ENCODE measurements around the gene GIGYF1. TPM values are rescaled to one million over a fixed set of nuclear protein-coding genes. Genes with fewer than 3 reads are reported as not detected.
A peak's percentile ranks its signal among the peaks of the same experiment; 100 is the strongest.

Gene GIGYF1
- total RNA-seq, 2 donors from 2014 or later: 23.1 to 25.8 TPM

DNA sequence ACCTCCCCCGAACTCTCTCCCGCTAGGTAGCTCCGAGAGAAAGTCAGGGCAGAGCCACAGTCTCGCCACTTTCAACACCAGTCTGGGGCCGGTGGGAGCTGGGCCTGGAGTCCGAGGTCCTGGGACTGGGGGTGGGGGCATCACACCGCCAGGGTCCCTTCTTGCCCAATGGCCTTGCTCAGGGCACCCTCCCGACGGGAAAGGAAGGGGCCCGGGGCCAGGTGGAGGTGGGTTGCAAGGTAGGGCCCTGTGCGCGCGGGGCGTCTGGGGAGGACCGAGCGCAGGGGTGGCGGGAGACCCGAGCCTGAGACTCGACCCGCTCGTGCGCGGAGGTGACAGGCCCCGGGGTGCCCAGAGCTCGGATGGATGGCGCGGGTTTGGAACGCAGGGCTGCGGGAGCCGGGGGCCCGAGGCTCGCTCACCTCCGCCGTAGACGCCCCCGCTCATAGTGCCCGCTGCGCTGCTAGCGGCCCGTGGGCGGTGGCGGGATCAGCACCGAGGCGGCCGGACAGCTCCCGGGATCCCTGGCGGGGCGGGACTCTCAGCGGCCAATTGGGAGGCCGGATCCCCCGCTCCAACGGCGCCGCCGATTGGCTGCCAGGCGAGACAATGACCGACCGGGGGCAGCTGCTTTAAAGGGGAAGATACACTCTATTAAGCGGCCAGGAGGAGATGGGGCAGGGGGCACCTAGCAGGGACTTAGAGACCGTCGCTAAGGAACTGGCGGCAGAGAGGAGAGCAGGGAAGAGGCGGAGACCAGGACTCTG lies 38.0 kb downstream of the GIGYF1 start, which contains the start of gene ACTL6B:
ACTL6B (minus strand) TSS at position 541 of the 767 bp plus-strand sequence; CDS start at position 447, 94 bp downstream.
- peak; percentile 90 for DNase-seq (ENCODE audit: low spot score)
- intact Hi-C loops (cut with DNase I): no loop called here

- no peak for DNase-seq (ENCODE audit: low spot score)
- intact Hi-C loops (cut with DNase I): no loop called here
These were observed 38.9 kb downstream of the GIGYF1 start for GRCh38 chr7:100654908-100655831.

- no peak for DNase-seq (ENCODE audit: low spot score)
- intact Hi-C loops (cut with DNase I): no loop called here
These were observed 44.1 kb downstream of the GIGYF1 start for GRCh38 chr7:100649826-100650565.

DNA sequence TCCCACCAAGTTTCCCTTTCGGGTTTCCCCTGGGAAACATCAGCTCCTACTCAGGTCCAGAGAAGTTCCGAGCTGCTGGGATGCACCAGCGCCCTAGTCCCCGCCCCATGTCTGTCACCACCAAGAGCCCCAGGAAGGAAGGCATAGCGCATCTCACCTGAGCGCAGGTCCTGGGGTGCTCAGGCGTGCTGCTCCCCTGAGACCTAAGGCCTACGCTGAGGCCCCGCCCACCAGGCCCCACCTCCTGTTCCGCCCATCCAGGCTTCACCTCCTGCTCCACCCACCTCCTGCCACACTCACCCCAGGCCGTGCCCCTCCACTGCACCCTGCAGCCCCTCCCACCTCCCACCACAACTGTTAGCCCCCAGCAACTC lies 51.5 kb downstream of the GIGYF1 start:
- DNase-seq (ENCODE audit: low spot score): no peak
- intact Hi-C loops (cut with DNase I): no loop called here

GRCh38 chr7:100641860-100642533 lies 52.1 kb downstream of the GIGYF1 start:
- DNase-seq (ENCODE audit: low spot score): no peak
- intact Hi-C loops (cut with DNase I): no loop called here

GRCh38 chr7:100641463-100641859 lies 52.6 kb downstream of the GIGYF1 start, which contains the start of gene TFR2:
TSS of gene TFR2 (minus strand) at chr7:100641552. CDS start at chr7:100641509, 43 bp downstream.
- no peak for DNase-seq (ENCODE audit: low spot score)
- intact Hi-C loops (cut with DNase I): no loop called here

GRCh38 chr7:100640517-100641440 lies 53.3 kb downstream of the GIGYF1 start:
- intact Hi-C loops (cut with DNase I): no loop called here
- no peak for DNase-seq (ENCODE audit: low spot score)

GRCh38 chr7:100639995-100640516 lies 54.0 kb downstream of the GIGYF1 start:
- intact Hi-C loops (cut with DNase I): no loop called here
- DNase-seq (ENCODE audit: low spot score): no peak

DNA sequence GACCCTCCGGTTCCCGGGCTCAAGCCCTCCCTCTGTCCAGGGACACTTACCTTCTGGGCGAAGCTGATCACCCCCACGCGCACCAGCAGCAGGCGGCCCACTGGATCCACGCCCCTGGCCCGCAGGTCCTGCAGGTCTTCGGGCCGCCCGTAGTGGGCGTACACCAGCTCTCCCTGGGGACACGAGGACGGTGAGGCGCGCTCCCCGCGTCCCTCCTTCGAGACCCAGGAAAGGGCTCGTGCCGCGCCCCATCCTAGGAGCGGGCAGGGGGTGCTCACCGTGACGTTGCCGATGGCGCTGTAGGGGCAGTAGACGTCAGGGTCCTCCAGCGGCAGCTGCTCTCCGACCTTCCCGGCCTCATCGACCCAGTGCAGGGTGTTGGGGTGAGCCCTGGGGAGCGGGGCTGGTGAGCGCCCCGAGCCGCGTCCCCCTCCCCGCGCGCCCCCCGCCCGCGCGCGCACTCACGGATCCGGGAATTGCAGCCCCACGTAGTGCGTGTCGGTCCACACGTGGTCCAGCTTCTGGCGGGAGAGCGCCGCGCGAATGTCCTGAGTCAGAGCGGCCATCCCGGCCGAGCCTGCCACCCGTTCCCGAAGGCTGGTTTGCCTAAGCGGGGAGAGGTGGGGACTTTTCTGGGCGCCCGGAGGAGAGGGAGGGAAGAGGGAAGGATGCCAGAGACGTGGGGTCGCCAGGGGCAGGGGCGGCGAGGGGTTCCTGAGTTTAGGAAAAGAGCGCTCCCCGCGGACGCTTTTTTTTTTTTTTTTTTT lies 60.9 kb downstream of the GIGYF1 start:
- no peak for DNase-seq (ENCODE audit: low spot score)
- intact Hi-C loops (cut with DNase I): no loop called here

DNA sequence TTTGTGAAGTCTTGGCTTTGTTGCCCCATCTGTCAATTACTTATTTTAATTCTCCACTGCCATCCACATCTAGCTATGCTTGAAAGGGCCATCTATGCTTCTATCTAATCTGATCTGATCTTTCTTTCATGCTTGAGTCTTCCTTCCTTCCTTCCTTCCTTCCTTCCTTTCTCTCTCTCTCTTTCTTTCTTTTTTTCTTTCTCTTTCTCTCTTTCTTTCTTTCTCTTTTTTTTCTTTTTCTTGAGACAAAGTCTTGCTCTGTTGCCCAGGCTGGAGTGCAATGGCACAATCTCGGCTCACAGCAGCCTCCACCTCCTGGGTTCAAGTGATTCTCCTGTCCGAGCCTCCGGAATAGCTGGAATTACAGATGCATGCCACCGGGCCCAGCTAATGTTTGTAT lies 64.0 kb downstream of the GIGYF1 start:
- intact Hi-C loops (cut with DNase I): no loop called here
- DNase-seq (ENCODE audit: low spot score): no peak

Other genes starting within 250 kb of the GIGYF1 start
- under 1 TPM in 1 of 2 donors, not detected in 1; 0.62 TPM for gene SPACDR, start 230.0 kb downstream of the GIGYF1 start, total RNA-seq
- gene TSC22D4, start 215.0 kb downstream of the GIGYF1 start, total RNA-seq: 10 to 100 TPM; 25.3 to 29.1 TPM
- gene NYAP1, start 210.3 kb downstream of the GIGYF1 start, total RNA-seq: 1 to 10 TPM in 1 of 2 donors, under 1 TPM in 1; 0.86 to 1.4 TPM
- gene AGFG2, start 155.0 kb downstream of the GIGYF1 start, total RNA-seq: 10 to 100 TPM; 18.8 to 20.4 TPM
- 1 to 10 TPM; 2.8 to 5.0 TPM for gene SAP25, start 120.3 kb downstream of the GIGYF1 start, total RNA-seq
- gene LRCH4, start 108.1 kb downstream of the GIGYF1 start, total RNA-seq: 10 to 100 TPM; 28.5 to 30.7 TPM
- gene FBXO24, start 107.9 kb downstream of the GIGYF1 start, total RNA-seq: under 1 TPM; 0.14 to 0.51 TPM
- 100 to 1,000 TPM in 1 of 2 donors, 10 to 100 TPM in 1; 79.5 to 230 TPM for gene PCOLCE, start 91.9 kb downstream of the GIGYF1 start, total RNA-seq
- 10 to 100 TPM; 10.8 to 16.3 TPM for gene MOSPD3, start 81.7 kb downstream of the GIGYF1 start, total RNA-seq
- under 1 TPM; 0.57 to 0.83 TPM for gene TFR2, start 52.7 kb downstream of the GIGYF1 start, total RNA-seq
- not detected for gene ACTL6B, start 37.8 kb downstream of the GIGYF1 start, total RNA-seq
- gene GNB2, start 20.5 kb downstream of the GIGYF1 start, total RNA-seq: 100 to 1,000 TPM; 173 to 199 TPM
- 10 to 100 TPM; 17.1 to 23.0 TPM for gene POP7, start 11.9 kb upstream of the GIGYF1 start, total RNA-seq
- gene EPO, start 26.2 kb upstream of the GIGYF1 start, total RNA-seq: not detected
- not detected for gene ZAN, start 39.3 kb upstream of the GIGYF1 start, total RNA-seq
- gene EPHB4, start 133.3 kb upstream of the GIGYF1 start, total RNA-seq: 10 to 100 TPM; 31.4 to 46.6 TPM
- 10 to 100 TPM; 15.6 to 22.8 TPM for gene SLC12A9, start 158.5 kb upstream of the GIGYF1 start, total RNA-seq
- gene TRIP6, start 173.1 kb upstream of the GIGYF1 start, total RNA-seq: 10 to 100 TPM; 55.7 to 58.7 TPM
- gene SRRT, start 180.9 kb upstream of the GIGYF1 start, total RNA-seq: 10 to 100 TPM; 78.0 to 91.2 TPM
- 1 to 10 TPM; 2.7 to 3.3 TPM for gene UFSP1, start 195.5 kb upstream of the GIGYF1 start, total RNA-seq
- gene ACHE, start 201.6 kb upstream of the GIGYF1 start, total RNA-seq: 1 to 10 TPM; 2.8 to 9.4 TPM